ENCODE data around the gene EFCAB6.

EFCAB6 gene

DNA sequence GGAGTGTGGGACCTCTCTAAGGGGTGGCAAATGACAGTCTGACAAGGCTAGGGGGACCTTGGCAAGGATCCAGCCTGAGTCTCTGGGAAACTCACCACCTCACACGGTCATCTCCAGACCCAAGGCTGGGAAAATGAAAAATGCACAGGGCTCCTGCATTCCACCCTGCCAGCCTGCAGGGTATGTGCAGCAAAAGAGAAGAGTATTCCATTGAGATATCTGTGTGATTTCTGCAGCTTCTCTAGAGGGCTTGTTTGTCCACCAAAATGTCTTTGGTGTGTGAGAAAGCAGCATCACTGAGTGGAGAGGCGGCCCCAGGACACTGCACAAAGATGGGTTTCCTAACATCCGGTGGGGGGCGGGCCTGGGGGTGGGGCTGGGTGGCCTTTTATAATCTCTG lies 177.8 kb downstream of the EFCAB6 start:
- no peak for DNase-seq

- no peak for DNase-seq
Observed at GRCh38 chr22:43633631-43634285, 178.3 kb downstream of the EFCAB6 start.

GRCh38 chr22:43631846-43632245 lies 180.3 kb downstream of the EFCAB6 start:
- no peak for DNase-seq

GRCh38 chr22:43631201-43631600 lies 180.9 kb downstream of the EFCAB6 start:
- no peak for DNase-seq

DNA sequence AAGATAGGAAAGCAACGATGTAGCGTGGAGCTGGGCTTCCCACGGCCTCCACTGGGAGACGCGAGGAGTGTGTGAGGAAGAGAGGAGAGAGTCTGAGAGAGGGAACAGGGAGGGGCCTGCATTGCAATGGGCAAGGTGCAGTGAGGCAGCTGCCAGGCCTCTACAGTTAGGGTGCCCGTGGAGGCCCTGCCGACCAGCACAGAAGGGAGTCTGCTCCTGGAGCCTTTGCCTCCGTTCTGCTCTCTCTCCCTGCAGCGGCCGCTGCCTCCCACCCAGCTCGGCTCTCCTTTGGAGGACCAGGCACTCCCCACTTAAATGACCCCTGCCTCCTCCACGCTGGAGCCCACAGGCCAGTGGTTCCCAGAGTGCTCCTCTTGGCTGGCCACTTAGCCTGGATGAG lies 181.7 kb downstream of the EFCAB6 start:
- no peak for DNase-seq

GRCh38 chr22:43628250-43628649 lies 183.9 kb downstream of the EFCAB6 start:
- DNase-seq: no peak

- DNase-seq: no peak
Observed at GRCh38 chr22:43627485-43628213, 184.5 kb downstream of the EFCAB6 start.

DNA sequence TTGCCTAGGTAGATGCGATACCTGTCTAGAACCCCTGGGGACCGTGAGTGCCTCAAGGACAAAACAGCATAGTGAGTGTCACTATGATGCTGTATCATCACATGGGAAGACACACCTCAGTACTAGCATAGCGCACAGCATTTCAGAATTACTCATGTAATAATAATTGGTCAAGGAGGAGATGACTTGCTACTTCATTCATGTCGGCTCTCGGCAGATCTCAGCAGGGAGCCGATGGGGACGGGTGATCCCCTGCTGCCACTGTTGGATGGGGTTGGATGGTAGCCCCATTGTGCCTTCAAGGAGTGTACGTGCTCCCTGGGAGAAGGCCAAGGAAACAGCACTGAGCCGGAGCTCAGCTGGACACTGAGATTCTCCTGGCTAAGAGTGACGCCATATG lies 186.9 kb downstream of the EFCAB6 start:
- no peak for DNase-seq

GRCh38 chr22:43624144-43624998 lies 187.7 kb downstream of the EFCAB6 start:
- no peak for DNase-seq

DNA sequence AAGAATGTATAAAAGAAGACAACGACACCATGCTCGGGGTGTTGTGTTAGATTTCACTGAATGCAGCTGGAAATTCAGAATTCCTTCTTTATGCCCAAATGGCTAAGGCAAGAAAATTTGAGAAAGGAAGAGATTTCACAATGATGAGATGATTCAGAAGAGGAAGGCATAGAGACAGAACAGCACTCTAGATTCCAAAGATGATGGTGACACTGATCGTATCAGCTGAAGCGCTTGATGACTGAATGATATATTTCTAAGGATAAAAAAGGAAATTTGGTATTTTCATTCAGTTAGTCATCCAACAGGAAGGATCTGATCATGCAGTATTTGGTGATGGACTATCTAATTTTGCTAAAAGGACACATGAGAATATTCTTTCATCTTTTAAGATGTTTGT lies 189.2 kb downstream of the EFCAB6 start:
- DNase-seq: no peak

DNA sequence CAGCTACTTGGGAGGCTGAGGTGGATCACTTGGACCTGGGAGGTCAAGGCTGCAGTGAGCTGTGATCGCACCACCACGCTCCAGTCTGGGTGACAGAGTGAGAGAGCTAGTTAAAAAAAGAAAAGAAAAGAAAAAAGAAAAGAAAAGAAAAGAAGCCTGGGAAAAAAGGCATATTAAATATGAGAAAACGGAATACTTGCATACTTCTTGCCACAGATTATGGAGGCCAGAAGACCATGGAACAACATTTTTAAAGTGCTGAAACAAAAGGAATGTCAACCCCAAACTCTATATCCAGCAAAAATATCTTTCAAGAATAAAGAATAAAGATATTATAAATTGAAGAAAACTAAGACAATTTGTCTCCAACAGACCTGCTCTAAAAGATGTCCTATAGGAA lies 191.9 kb downstream of the EFCAB6 start:
- DNase-seq: no peak

GRCh38 chr22:43618517-43618916 lies 193.6 kb downstream of the EFCAB6 start:
- DNase-seq: no peak

DNA sequence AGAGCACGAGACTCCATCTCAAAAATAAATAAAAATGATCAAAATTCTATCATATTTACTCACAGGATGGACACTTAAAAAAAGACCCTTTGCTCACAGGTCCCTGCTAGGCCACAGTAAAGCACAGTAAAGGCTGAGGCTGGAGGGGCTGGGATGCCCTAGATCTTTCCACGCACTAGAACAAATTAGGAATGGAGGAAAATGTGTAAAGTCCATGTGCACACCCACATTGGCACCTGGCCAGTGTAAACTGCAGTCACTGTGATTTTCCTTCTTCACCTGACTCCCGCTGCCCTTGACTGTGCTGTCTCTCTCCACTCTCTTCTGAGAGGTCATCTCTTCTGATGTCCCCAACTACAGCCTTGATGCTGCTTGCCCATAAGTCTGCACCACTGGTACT lies 195.5 kb downstream of the EFCAB6 start:
- DNase-seq: no peak

GRCh38 chr22:43600265-43600664 lies 211.8 kb downstream of the EFCAB6 start:
- no peak for DNase-seq

- DNase-seq: no peak
Observed at GRCh38 chr22:43592476-43592875, 219.6 kb downstream of the EFCAB6 start.

DNA sequence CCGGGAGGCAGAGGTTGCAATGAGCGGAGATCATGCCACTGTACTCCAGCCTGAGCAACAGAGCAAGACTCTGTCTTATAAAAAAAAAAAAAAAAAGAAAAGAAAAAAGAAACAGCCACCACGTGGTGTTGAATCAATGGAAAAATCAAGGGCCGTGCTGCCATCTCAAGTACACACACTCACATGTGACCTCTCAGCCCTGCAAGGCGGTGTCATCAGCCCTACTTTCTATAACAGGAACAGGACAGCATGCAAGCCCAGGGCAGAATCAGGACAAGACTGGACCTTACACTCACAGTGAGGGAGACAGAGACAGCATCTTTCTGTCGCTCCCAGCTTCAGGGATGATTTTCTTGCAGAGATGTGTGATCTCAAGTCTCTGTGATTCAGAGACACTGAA lies 220.7 kb downstream of the EFCAB6 start:
- DNase-seq: no peak

DNA sequence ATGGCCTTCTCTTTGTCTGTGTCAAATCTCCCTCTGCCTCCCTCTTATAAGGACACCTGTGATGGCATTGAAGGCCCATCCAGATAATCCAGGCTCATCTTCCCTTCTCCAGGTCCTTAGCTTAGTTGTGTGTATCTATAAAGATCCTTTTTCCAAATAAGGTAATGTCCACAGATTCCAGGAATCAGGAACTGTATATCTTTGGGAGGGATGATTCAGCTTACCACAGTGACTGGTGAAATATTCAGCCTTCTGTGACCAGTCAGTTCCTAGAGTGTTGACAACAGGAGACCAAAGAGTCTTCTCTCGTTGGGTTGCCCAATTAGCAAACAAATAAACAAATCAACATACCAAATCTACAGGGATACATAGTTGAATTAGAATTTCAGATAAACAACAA lies 224.5 kb downstream of the EFCAB6 start:
- no peak for DNase-seq

DNA sequence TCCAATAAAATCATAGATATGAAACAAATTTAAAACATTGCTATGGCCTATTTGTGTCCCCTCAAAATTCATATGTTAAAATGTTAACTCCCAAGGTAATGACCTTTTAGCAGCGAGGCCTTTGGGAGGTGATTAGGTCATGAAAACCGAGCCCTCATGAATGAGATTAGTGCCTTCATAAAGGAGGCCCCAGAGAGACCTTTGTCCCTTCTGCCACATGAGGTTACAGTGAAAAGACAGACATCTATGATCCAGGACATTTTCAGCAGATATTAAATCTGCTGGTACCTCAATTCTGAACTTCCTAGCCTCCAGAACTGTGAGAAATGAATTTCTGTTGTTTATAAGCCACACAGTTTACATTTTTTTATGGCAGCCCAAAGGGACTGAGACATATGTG lies 228.6 kb downstream of the EFCAB6 start:
- no peak for DNase-seq

DNA sequence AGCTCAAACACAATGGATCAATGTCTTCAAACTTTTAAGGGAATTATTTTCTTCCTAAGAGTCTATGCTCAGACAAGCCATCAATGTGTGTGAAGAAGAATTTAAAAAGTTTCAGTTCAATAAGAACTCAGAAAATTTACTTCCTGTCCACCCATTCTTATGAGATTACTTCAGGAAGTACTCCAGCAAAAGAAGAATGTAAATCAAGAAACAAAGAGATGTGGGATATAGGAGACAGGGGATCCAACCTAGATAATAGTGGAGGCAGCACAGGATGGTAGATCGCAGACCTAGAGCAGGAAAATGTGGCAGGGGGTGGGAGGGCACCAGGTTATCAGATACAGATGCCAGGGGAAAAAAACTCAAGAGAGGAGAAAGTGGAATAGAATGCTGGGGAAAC lies 229.7 kb downstream of the EFCAB6 start:
- no peak for DNase-seq

GRCh38 chr22:43580271-43580750 lies 231.8 kb downstream of the EFCAB6 start:
- DNase-seq: no peak

- no peak for DNase-seq
Observed at GRCh38 chr22:43574738-43575137, 237.4 kb downstream of the EFCAB6 start.

DNA sequence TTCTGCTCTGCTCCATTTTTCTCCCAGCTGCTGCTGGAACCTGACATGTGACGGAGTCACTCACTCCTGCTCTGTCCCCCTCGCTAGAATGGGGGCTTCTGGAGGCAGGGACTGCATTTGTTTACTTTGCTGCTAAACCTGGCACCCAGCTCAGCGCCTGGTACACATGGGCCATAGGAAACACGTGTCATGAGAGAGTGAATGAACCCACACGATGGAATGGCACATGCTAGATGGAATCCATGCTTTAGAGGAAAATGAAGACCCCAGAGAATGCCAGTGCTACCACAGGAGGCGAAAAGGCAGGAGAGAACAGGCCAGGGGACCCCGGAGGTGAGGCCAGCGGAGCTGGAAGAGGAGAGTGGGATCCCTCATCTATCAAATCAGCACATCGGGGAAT lies 239.4 kb downstream of the EFCAB6 start:
- DNase-seq: no peak

- no peak for DNase-seq
Observed at GRCh38 chr22:43571181-43571580, 240.9 kb downstream of the EFCAB6 start.
